ENCODE data around the gene NOL6.

NOL6 gene

GRCh38 chr9:33464045-33464636, 9.6 kb downstream of the NOL6 start:
- no peak for ATAC-seq
- TF ChIP-seq RARB (CRISPR knock-in tag; IDR thresholded peaks at IDR 0.05) (no peak), OSR1 (CRISPR knock-in tag; IDR thresholded peaks at IDR 0.05) (no peak), ZNF70 (CRISPR knock-in tag; IDR thresholded peaks at IDR 0.05) (no peak), ZNF565 (CRISPR knock-in tag; conservative IDR thresholded peaks at IDR 0.05; ENCODE audit: low read depth) (no peak), TOX (CRISPR knock-in tag; IDR thresholded peaks at IDR 0.05; ENCODE audit: borderline replicate concordance) (no peak), ZC3H10 (CRISPR knock-in tag; IDR thresholded peaks at IDR 0.05) (no peak), ARNTL (CRISPR knock-in tag; IDR thresholded peaks at IDR 0.05; ENCODE audit: borderline replicate concordance, low read depth) (no peak), BACH2 (CRISPR knock-in tag; IDR thresholded peaks at IDR 0.05; ENCODE audit: borderline replicate concordance) (no peak), ISL1 (CRISPR knock-in tag; IDR thresholded peaks at IDR 0.05) (no peak), TSHZ2 (CRISPR knock-in tag; IDR thresholded peaks at IDR 0.05) (no peak), ZFP3 (CRISPR knock-in tag; IDR thresholded peaks at IDR 0.05) (no peak), ZNF8 (CRISPR knock-in tag; IDR thresholded peaks at IDR 0.05) (no peak), ESRRG (CRISPR knock-in tag; IDR thresholded peaks at IDR 0.05) (no peak), TCF4 (CRISPR knock-in tag; IDR thresholded peaks at IDR 0.05; ENCODE audit: borderline replicate concordance) (no peak)
- TF ChIP-seq, protein P1, sequence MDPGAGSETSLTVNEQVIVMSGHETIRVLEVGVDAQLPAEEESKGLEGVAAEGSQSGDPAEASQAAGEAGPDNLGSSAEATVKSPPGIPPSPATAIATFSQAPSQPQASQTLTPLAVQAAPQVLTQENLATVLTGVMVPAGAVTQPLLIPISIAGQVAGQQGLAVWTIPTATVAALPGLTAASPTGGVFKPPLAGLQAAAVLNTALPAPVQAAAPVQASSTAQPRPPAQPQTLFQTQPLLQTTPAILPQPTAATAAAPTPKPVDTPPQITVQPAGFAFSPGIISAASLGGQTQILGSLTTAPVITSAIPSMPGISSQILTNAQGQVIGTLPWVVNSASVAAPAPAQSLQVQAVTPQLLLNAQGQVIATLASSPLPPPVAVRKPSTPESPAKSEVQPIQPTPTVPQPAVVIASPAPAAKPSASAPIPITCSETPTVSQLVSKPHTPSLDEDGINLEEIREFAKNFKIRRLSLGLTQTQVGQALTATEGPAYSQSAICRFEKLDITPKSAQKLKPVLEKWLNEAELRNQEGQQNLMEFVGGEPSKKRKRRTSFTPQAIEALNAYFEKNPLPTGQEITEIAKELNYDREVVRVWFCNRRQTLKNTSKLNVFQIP (CRISPR knock-in tag; IDR thresholded peaks at IDR 0.05; ENCODE audit: borderline replicate concordance, low read depth), result no peak
- TF ChIP-seq, protein P2, sequence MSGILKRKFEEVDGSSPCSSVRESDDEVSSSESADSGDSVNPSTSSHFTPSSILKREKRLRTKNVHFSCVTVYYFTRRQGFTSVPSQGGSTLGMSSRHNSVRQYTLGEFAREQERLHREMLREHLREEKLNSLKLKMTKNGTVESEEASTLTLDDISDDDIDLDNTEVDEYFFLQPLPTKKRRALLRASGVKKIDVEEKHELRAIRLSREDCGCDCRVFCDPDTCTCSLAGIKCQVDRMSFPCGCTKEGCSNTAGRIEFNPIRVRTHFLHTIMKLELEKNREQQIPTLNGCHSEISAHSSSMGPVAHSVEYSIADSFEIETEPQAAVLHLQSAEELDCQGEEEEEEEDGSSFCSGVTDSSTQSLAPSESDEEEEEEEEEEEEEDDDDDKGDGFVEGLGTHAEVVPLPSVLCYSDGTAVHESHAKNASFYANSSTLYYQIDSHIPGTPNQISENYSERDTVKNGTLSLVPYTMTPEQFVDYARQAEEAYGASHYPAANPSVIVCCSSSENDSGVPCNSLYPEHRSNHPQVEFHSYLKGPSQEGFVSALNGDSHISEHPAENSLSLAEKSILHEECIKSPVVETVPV (CRISPR knock-in tag; IDR thresholded peaks at IDR 0.05), result no peak
- TF ChIP-seq, protein P3, sequence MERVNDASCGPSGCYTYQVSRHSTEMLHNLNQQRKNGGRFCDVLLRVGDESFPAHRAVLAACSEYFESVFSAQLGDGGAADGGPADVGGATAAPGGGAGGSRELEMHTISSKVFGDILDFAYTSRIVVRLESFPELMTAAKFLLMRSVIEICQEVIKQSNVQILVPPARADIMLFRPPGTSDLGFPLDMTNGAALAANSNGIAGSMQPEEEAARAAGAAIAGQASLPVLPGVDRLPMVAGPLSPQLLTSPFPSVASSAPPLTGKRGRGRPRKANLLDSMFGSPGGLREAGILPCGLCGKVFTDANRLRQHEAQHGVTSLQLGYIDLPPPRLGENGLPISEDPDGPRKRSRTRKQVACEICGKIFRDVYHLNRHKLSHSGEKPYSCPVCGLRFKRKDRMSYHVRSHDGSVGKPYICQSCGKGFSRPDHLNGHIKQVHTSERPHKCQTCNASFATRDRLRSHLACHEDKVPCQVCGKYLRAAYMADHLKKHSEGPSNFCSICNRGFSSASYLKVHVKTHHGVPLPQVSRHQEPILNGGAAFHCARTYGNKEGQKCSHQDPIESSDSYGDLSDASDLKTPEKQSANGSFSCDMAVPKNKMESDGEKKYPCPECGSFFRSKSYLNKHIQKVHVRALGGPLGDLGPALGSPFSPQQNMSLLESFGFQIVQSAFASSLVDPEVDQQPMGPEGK (CRISPR knock-in tag; IDR thresholded peaks at IDR 0.05; ENCODE audit: borderline replicate concordance), result no peak

GRCh38 chr9:33463151-33463550, 10.6 kb downstream of the NOL6 start:
- no peak for TF ChIP-seq PPARA (CRISPR knock-in tag; IDR thresholded peaks at IDR 0.05; ENCODE audit: borderline replicate concordance)
- no peak for TF ChIP-seq ZFP30 (CRISPR knock-in tag; IDR thresholded peaks at IDR 0.05)
- no peak for ATAC-seq

DNA sequence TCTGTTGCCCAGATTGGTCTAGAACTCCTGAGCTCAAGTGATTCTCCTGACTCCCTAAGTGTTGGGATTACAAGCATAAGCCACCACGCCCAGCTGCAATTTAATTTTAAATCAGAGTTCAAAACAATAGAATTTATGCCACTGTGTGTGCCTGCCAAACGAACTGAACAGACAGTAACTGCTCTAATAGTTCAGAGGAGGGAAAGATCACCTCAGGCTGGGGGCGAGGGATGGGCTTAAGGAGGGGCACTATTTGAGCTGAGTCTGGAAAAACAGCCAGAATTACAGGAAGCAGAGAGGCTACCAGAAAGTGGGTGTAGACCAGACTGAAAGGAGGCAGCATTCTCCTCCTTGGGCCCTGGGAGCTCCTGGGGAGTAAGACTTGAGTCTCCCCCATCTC, 12.2 kb downstream of the NOL6 start:
- no peak for TF ChIP-seq TOX (CRISPR knock-in tag; IDR thresholded peaks at IDR 0.05; ENCODE audit: borderline replicate concordance)
- no peak for TF ChIP-seq GLIS3 (CRISPR knock-in tag; IDR thresholded peaks at IDR 0.05)
- no peak for TF ChIP-seq ZNF565 (CRISPR knock-in tag; conservative IDR thresholded peaks at IDR 0.05; ENCODE audit: low read depth)
- TF ChIP-seq ARNTL (CRISPR knock-in tag; IDR thresholded peaks at IDR 0.05; ENCODE audit: borderline replicate concordance, low read depth), result no peak
- no peak for TF ChIP-seq SNAI2 (CRISPR knock-in tag; IDR thresholded peaks at IDR 0.05)
- TF ChIP-seq, protein P3 (CRISPR knock-in tag; IDR thresholded peaks at IDR 0.05; ENCODE audit: borderline replicate concordance), result no peak
- no peak for ATAC-seq

Data from SK-N-SH treated with all-trans-retinoic acid at 6 μM for 48 hours (cell line).